MM.1S (cell line): Measurements from ENCODE around the gene LSM7.

ENCODE experiments used
- CTCF ChIP-seq: fragments of 300-600 bp; sonication (generic); IDR thresholded peaks from 2 replicates; pipeline ENCODE4 v1.5.1; 2016; ENCODE audit warnings: antibody characterized with exemption, low read length, mixed read lengths
- EZH2phosphoT487 ChIP-seq: fragments of 300-600 bp; sonication (generic); IDR thresholded peaks from 2 replicates; pipeline ENCODE4 v1.6.1; 2018; ENCODE audit warnings: antibody characterized with exemption, low read length

GRCh38 chr19:2339644-2340310, 11.4 kb upstream of the LSM7 start:
- TF ChIP-seq CTCF: no peak
- TF ChIP-seq EZH2phosphoT487: no peak
